ENCODE data around the gene COG1.

- TF ChIP-seq, protein P1, sequence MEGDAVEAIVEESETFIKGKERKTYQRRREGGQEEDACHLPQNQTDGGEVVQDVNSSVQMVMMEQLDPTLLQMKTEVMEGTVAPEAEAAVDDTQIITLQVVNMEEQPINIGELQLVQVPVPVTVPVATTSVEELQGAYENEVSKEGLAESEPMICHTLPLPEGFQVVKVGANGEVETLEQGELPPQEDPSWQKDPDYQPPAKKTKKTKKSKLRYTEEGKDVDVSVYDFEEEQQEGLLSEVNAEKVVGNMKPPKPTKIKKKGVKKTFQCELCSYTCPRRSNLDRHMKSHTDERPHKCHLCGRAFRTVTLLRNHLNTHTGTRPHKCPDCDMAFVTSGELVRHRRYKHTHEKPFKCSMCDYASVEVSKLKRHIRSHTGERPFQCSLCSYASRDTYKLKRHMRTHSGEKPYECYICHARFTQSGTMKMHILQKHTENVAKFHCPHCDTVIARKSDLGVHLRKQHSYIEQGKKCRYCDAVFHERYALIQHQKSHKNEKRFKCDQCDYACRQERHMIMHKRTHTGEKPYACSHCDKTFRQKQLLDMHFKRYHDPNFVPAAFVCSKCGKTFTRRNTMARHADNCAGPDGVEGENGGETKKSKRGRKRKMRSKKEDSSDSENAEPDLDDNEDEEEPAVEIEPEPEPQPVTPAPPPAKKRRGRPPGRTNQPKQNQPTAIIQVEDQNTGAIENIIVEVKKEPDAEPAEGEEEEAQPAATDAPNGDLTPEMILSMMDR (IDR thresholded peaks at IDR 0.05; ENCODE audit: low read length) = no peak
- TF ChIP-seq EZH2 (optimal IDR thresholded peaks at IDR 0.05; ENCODE audit: low read depth, low read length) = no peak
- TF ChIP-seq EZH2phosphoT487 (IDR thresholded peaks at IDR 0.05; ENCODE audit: low read length) = no peak
Measured at GRCh38 chr17:73227944-73228343, 35.1 kb downstream of the COG1 start.
